HG03354 (cell line): ENCODE results near the gene MGAT3.

ENCODE experiments used
- ATAC-seq: cut with Tn5 transposase; IDR thresholded peaks from one replicate; pipeline ENCODE4 v1.9.1; 2021; ENCODE audit warnings: mild to moderate bottlenecking; ENCODE audit not compliant: unreplicated experiment, poor library complexity, severe bottlenecking

The MGAT3 gene

DNA sequence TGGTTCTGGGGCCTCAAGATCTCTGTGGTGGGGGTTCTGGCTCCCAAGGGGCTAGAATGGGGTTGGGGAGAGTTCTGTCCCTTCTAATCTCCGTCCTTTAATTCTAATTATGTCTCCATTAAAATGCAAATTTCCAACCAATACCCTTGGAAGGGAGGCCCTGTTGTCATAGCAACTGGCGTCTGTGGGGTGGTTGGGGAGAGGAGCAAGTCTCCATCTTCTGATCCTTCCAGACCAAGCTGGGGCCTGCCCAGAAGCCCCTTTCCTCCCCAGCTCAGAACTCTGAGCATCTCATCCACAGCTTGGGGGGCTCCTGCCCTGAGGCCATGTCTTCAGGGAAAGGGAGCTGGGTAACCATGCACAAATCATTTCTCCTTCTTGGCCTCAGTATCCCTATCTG is 81.2 kb downstream of the MGAT3 start:
- no peak for ATAC-seq
